Body of pancreas (tissue), 4 donors: ENCODE measurements around the gene CCDC78.

Experiments
- POLR2A ChIP-seq, 3 donors: fragments of 450-650 bp; IDR thresholded peaks; one replicate each; pipeline ENCODE4 v1.6.1; 2016; ENCODE audit warnings: antibody characterized with exemption in 3 of 3, mild to moderate bottlenecking in 2 of 3
- TF ChIP-seq, protein P1 (sequence below), 7 experiments: fragments of 450-650 bp in 4 of 7; fragments of 200-600 bp in 3 of 7; sonication (generic) in 3 of 7; IDR thresholded peaks; one replicate each; pipeline ENCODE4 v1.5.1; 2016 to 2019; ENCODE audit warnings: antibody characterized with exemption in 7 of 7

- TF ChIP-seq, protein P1, sequence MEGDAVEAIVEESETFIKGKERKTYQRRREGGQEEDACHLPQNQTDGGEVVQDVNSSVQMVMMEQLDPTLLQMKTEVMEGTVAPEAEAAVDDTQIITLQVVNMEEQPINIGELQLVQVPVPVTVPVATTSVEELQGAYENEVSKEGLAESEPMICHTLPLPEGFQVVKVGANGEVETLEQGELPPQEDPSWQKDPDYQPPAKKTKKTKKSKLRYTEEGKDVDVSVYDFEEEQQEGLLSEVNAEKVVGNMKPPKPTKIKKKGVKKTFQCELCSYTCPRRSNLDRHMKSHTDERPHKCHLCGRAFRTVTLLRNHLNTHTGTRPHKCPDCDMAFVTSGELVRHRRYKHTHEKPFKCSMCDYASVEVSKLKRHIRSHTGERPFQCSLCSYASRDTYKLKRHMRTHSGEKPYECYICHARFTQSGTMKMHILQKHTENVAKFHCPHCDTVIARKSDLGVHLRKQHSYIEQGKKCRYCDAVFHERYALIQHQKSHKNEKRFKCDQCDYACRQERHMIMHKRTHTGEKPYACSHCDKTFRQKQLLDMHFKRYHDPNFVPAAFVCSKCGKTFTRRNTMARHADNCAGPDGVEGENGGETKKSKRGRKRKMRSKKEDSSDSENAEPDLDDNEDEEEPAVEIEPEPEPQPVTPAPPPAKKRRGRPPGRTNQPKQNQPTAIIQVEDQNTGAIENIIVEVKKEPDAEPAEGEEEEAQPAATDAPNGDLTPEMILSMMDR (IDR thresholded peaks at IDR 0.05), result no peak
- TF ChIP-seq POLR2A (IDR thresholded peaks at IDR 0.05), result no peak
These were observed 32.9 kb downstream of the CCDC78 start for GRCh38 chr16:693364-693763.
